Measurements from ENCODE around the gene TOX3. TPM values are rescaled to one million over a fixed set of nuclear protein-coding genes. Genes with fewer than 3 reads are reported as not detected.

The TOX3 gene
- total and polyA plus RNA-seq, 2 experiments from 2014 or later, result 9.8 to 15.6 TPM

GRCh38 chr16:52463904-52464303 lies 83.0 kb downstream of the TOX3 start (continued):
- no peak for TF ChIP-seq ZNF462 (CRISPR knock-in tag; IDR thresholded peaks at IDR 0.05)
- no peak for TF ChIP-seq CREB1 (CRISPR knock-in tag; IDR thresholded peaks at IDR 0.05; ENCODE audit: low read depth)
- TF ChIP-seq ZNF114 (CRISPR knock-in tag; IDR thresholded peaks at IDR 0.05), result no peak

- DNase-seq (ENCODE audit: low spot score), result no peak
- Mint-ChIP-seq H3K27me3 (ENCODE audit: insufficient read depth, low read depth, poor library complexity) (no peaks in the 10 kb centered on the region), H3K4me3 (no peak overlapping the region), H3K27ac (no peak overlapping the region; the same call in 1 of the 2 replicates), H3K4me1 (peaks cover 65% of the 10 kb centered on the region), H3K9me3 (no peaks in the 10 kb centered on the region), H3K36me3 (ENCODE audit: low read depth) (peaks cover 12% of the 10 kb centered on the region)
- no peak for ATAC-seq
- H3K9me2 ChIP-seq (ENCODE audit: insufficient read depth), result no peaks in the 10 kb centered on the region
- no peaks in the 10 kb centered on the region for H3K27me3 ChIP-seq (ENCODE audit: insufficient read depth)
- no peaks in the 10 kb centered on the region for H4K20me1 ChIP-seq (replicated peaks; ENCODE audit: insufficient read depth)
- no peak overlapping the region for H3K4me2 ChIP-seq
- H3K4me3 ChIP-seq, result no peak overlapping the region
- H2AFZ ChIP-seq, result no peak overlapping the region
- H3F3A ChIP-seq (replicated peaks; ENCODE audit: low read depth), result no peaks in the 10 kb centered on the region
- peaks cover 63% of the 10 kb centered on the region for H3K4me1 ChIP-seq (ENCODE audit: insufficient read depth)
- H3K79me2 ChIP-seq (replicated peaks; ENCODE audit: insufficient read depth), result 0 out of 2 replicates have a peak, but pooled peaks cover 7% of the 10 kb centered on the region
- H3K27ac ChIP-seq (ENCODE audit: low read depth), result no peak overlapping the region
- no peaks in the 10 kb centered on the region for H3K36me3 ChIP-seq (ENCODE audit: insufficient read depth)
- TF ChIP-seq CTCF (conservative IDR thresholded peaks at IDR 0.05; ENCODE audit: low read depth in 2 of 2) (no peak), STAT1 (IDR thresholded peaks at IDR 0.05; ENCODE audit: unreplicated experiment) (no peak), ZNF331 (CRISPR knock-in tag; IDR thresholded peaks at IDR 0.05; ENCODE audit: low read depth) (no peak), ZNF114 (CRISPR knock-in tag; IDR thresholded peaks at IDR 0.05) (no peak), ETS1 (IDR thresholded peaks at IDR 0.05) (no peak)
Measured at GRCh38 chr16:52462816-52463215, 84.1 kb downstream of the TOX3 start.
